HG03159 (cell line): Measurements from ENCODE around the gene TSPAN4.
A peak's percentile ranks its signal among the peaks of the same experiment; 100 is the strongest.

ENCODE experiments used
- ATAC-seq: cut with Tn5 transposase; IDR thresholded peaks from one replicate; pipeline ENCODE4 v1.9.1; 2021; ENCODE audit warnings: mild to moderate bottlenecking, moderate library complexity; ENCODE audit not compliant: unreplicated experiment

Gene TSPAN4

GRCh38 chr11:821512-822371 is 20.9 kb upstream of the TSPAN4 start:
- ATAC-seq = no peak

- no peak for ATAC-seq
Observed at GRCh38 chr11:823441-824291, 19.0 kb upstream of the TSPAN4 start.

GRCh38 chr11:824292-824880 is 18.3 kb upstream of the TSPAN4 start:
- no peak for ATAC-seq

- no peak for ATAC-seq
Observed at GRCh38 chr11:824942-825341, 17.7 kb upstream of the TSPAN4 start.

- ATAC-seq = no peak
Observed at GRCh38 chr11:825366-826226, 17.1 kb upstream of the TSPAN4 start.

GRCh38 chr11:826227-826621 is 16.4 kb upstream of the TSPAN4 start:
- ATAC-seq = no peak

GRCh38 chr11:826836-827145 is 15.9 kb upstream of the TSPAN4 start:
- ATAC-seq = no peak

GRCh38 chr11:827146-827896 is 15.3 kb upstream of the TSPAN4 start:
- ATAC-seq = no peak

- ATAC-seq = no peak
Observed at GRCh38 chr11:827897-828192, 14.8 kb upstream of the TSPAN4 start, which contains the start of gene CRACR2B. TSS of gene CRACR2B (plus strand) at chr11:827919. CDS start at chr11:828608, 689 bp downstream.

- no peak for ATAC-seq
Observed at GRCh38 chr11:828506-829175, 14.0 kb upstream of the TSPAN4 start.

GRCh38 chr11:829176-829846 is 13.3 kb upstream of the TSPAN4 start:
- ATAC-seq = no peak

GRCh38 chr11:829847-830294 is 12.8 kb upstream of the TSPAN4 start:
- ATAC-seq = no peak

GRCh38 chr11:830295-831117 is 12.1 kb upstream of the TSPAN4 start:
- no peak for ATAC-seq

- no peak for ATAC-seq
Observed at GRCh38 chr11:831118-831864, 11.4 kb upstream of the TSPAN4 start.

GRCh38 chr11:831961-832528 is 10.6 kb upstream of the TSPAN4 start:
- ATAC-seq = no peak

GRCh38 chr11:832529-833113 is 10.0 kb upstream of the TSPAN4 start, which contains the start of gene CD151:
TSS of gene CD151 (plus strand) at chr11:832952. CDS start at chr11:836070, 3,118 bp downstream.
- peak; percentile 36 for ATAC-seq
